OCI-LY3 (cell line): ENCODE data around the gene GALNT10.

ENCODE experiments used
- H2AFZ ChIP-seq: fragments of 200-600, 300-600 bp; shearing (Covaris generic); 2 replicates; pipeline ENCODE4 v1.6.0; 2014; ENCODE audit warnings: antibody characterized with exemption, low read depth, low read length
- H3K27ac ChIP-seq: fragments of 200-600, 300-600 bp; sonication (generic); 2 replicates; pipeline ENCODE4 v1.5.1; 2014; ENCODE audit warnings: mild to moderate bottlenecking, low read length, moderate library complexity, mixed read lengths
- H3K27me3 ChIP-seq: fragments of 200-600, 300-600 bp; sonication (generic); 2 replicates; pipeline ENCODE4 v1.6.1; 2014; ENCODE audit warnings: low read depth, low read length, mixed read lengths
- H3K36me3 ChIP-seq: fragments of 200-600, 300-600 bp; sonication (generic); replicated peaks from 2 replicates; pipeline ENCODE3; 2014; ENCODE audit warnings: low read depth, low read length, mixed read lengths
- H3K4me1 ChIP-seq: fragments of 300-600, 200-600 bp; sonication (generic); 2 replicates; pipeline ENCODE4 v1.6.1; 2014; ENCODE audit warnings: low read length, mixed read lengths
- H3K4me2 ChIP-seq: fragments of 200-600, 300-600 bp; sonication (generic); 2 replicates; pipeline ENCODE4 v1.6.1; 2014; ENCODE audit warnings: low read length, mixed read lengths
- H3K4me3 ChIP-seq: fragments of 300-600, 200-600 bp; sonication (generic); 2 replicates; pipeline ENCODE4 v1.5.1; 2014; ENCODE audit warnings: antibody characterized with exemption, mild to moderate bottlenecking, low read length, moderate library complexity
- H3K79me2 ChIP-seq: fragments of 300-600, 200-600 bp; shearing (Covaris generic); 2 replicates; pipeline ENCODE4 v1.6.1; 2014; ENCODE audit warnings: mild to moderate bottlenecking, low read length, mixed read lengths
- H3K9ac ChIP-seq: fragments of 300-600, 200-600 bp; shearing (Covaris generic); 2 replicates; pipeline ENCODE4 v1.6.0; 2014; ENCODE audit warnings: mild to moderate bottlenecking, low read length, moderate library complexity
- H3K9me3 ChIP-seq: fragments of 200-600, 300-600 bp; shearing (Covaris generic); 2 replicates; pipeline ENCODE4 v1.6.1; 2014; ENCODE audit warnings: low read length, mixed read lengths; ENCODE audit not compliant: insufficient read depth
- H4K20me1 ChIP-seq: fragments of 200-600, 300-600 bp; sonication (generic); 2 replicates; pipeline ENCODE4 v1.6.1; 2016; ENCODE audit warnings: low read length, mixed read lengths; ENCODE audit not compliant: insufficient read depth
- CTCF ChIP-seq: fragments of 200-600, 300-600 bp; sonication (generic); IDR thresholded peaks from 2 replicates; pipeline ENCODE4 v1.5.1; 2014; ENCODE audit warnings: antibody characterized with exemption, low read length, low read depth
- EZH2phosphoT487 ChIP-seq: fragments of 200-600 bp; shearing (Covaris generic); IDR thresholded peaks from 2 replicates; pipeline ENCODE4 v1.6.1; 2018; ENCODE audit warnings: antibody characterized with exemption, mixed run types, low read depth

Gene GALNT10

GRCh38 chr5:154303133-154303532, 112.6 kb downstream of the GALNT10 start:
- H3K9ac ChIP-seq = no peak overlapping the region
- no peaks in the 10 kb centered on the region for H4K20me1 ChIP-seq
- no peak overlapping the region for H3K27ac ChIP-seq
- H3K4me3 ChIP-seq = no peak overlapping the region
- H3K9me3 ChIP-seq = peaks cover 3% of the 10 kb centered on the region; the same call in 1 of the 2 replicates
- TF ChIP-seq CTCF (no peak), EZH2phosphoT487 (no peak)
- H2AFZ ChIP-seq = no peak overlapping the region
- H3K4me2 ChIP-seq = no peak overlapping the region
- H3K4me1 ChIP-seq = peaks cover 10% of the 10 kb centered on the region
- peaks cover 3% of the 10 kb centered on the region for H3K36me3 ChIP-seq
- H3K79me2 ChIP-seq = no peaks in the 10 kb centered on the region
- H3K27me3 ChIP-seq = no peaks in the 10 kb centered on the region

GRCh38 chr5:154308443-154309370, 118.2 kb downstream of the GALNT10 start:
- TF ChIP-seq EZH2phosphoT487 (no peak), CTCF (no peak)
- peaks cover 19% of the 10 kb centered on the region; the same call in 1 of the 2 replicates for H3K4me1 ChIP-seq

GRCh38 chr5:154309371-154309745, 118.8 kb downstream of the GALNT10 start:
- H4K20me1 ChIP-seq = no peaks in the 10 kb centered on the region
- H3K4me1 ChIP-seq = peaks cover 21% of the 10 kb centered on the region; the same call in 1 of the 2 replicates
- H3K36me3 ChIP-seq = peaks cover under 1% of the 10 kb centered on the region
- TF ChIP-seq EZH2phosphoT487 = no peak
- no peak overlapping the region for H3K4me3 ChIP-seq
- H3K27me3 ChIP-seq = no peaks in the 10 kb centered on the region
- H3K9me3 ChIP-seq = peaks cover 3% of the 10 kb centered on the region; the same call in 1 of the 2 replicates
- no peak overlapping the region for H3K4me2 ChIP-seq
- no peaks in the 10 kb centered on the region for H3K79me2 ChIP-seq
- H2AFZ ChIP-seq = no peak overlapping the region
- H3K9ac ChIP-seq = no peak overlapping the region
- no peak overlapping the region for H3K27ac ChIP-seq

More at GRCh38 chr5:154308443-154309370, 118.2 kb downstream of the GALNT10 start:
- Histone ChIP-seq H2AFZ (no peak overlapping the region), H3K27me3 (no peaks in the 10 kb centered on the region), H4K20me1 (no peaks in the 10 kb centered on the region), H3K4me2 (no peak overlapping the region), H3K9me3 (peaks cover 3% of the 10 kb centered on the region; the same call in 1 of the 2 replicates), H3K9ac (no peak overlapping the region), H3K79me2 (no peaks in the 10 kb centered on the region), H3K4me3 (no peak overlapping the region), H3K27ac (no peak overlapping the region), H3K36me3 (peaks cover 3% of the 10 kb centered on the region)

GRCh38 chr5:154309805-154310204, 119.3 kb downstream of the GALNT10 start:
- Histone ChIP-seq H3K79me2 (no peaks in the 10 kb centered on the region), H4K20me1 (no peaks in the 10 kb centered on the region), H2AFZ (no peak overlapping the region), H3K4me3 (no peak overlapping the region), H3K9me3 (0 out of 2 replicates have a peak, but pooled peaks cover under 1% of the 10 kb centered on the region), H3K4me1 (peaks cover 21% of the 10 kb centered on the region; the same call in 1 of the 2 replicates), H3K4me2 (no peak overlapping the region), H3K9ac (no peak overlapping the region), H3K36me3 (no peaks in the 10 kb centered on the region), H3K27me3 (no peaks in the 10 kb centered on the region), H3K27ac (no peak overlapping the region)
- TF ChIP-seq EZH2phosphoT487 (no peak), CTCF (no peak)
